Activated gamma-delta T cell (primary cell): ENCODE data around the gene MACF1.
"Not testable (repeated sequence)": the region's sequence is repeated elsewhere in the genome, so short reads cannot be mapped to it uniquely, and the experiment has no call there.

Source experiments
- DNase-seq: peaks from one replicate; lab custom pipeline; 2025; lab: John Stamatoyannopoulos, UW

MACF1 gene

GRCh38 chr1:39181311-39181710 is 23.2 kb upstream of the MACF1 start:
- DNase-seq = no peak

GRCh38 chr1:39182804-39183203 is 21.7 kb upstream of the MACF1 start:
- DNase-seq = no peak

- DNase-seq = no peak
Observed at GRCh38 chr1:39183503-39184353, 20.8 kb upstream of the MACF1 start.

- DNase-seq = no peak
Observed at GRCh38 chr1:39184354-39184818, 20.1 kb upstream of the MACF1 start.

GRCh38 chr1:39187275-39188046 is 17.0 kb upstream of the MACF1 start:
- DNase-seq = no peak

- no peak for DNase-seq
Observed at GRCh38 chr1:39189592-39190041, 14.9 kb upstream of the MACF1 start.

GRCh38 chr1:39190096-39190495 is 14.4 kb upstream of the MACF1 start:
- no peak for DNase-seq

- DNase-seq = no peak
Observed at GRCh38 chr1:39194398-39195051, 10.0 kb upstream of the MACF1 start.

- DNase-seq = no peak
Observed at GRCh38 chr1:39195166-39196111, 9.1 kb upstream of the MACF1 start.

- DNase-seq = no peak
Observed at GRCh38 chr1:39196244-39197215, 8.0 kb upstream of the MACF1 start.

GRCh38 chr1:39199593-39199992 is 4.9 kb upstream of the MACF1 start:
- DNase-seq = no peak

GRCh38 chr1:39205102-39205780 is 746 bp downstream of the MACF1 start:
- no peak for DNase-seq

- DNase-seq = no peak
Observed at GRCh38 chr1:39205781-39206464, 1.4 kb downstream of the MACF1 start.

GRCh38 chr1:39208360-39208759 is 3.9 kb downstream of the MACF1 start:
- not testable (repeated sequence) for DNase-seq

- DNase-seq = no peak
Observed at GRCh38 chr1:39210649-39211048, 6.2 kb downstream of the MACF1 start.

GRCh38 chr1:39212499-39212898 is 8.0 kb downstream of the MACF1 start:
- no peak for DNase-seq

GRCh38 chr1:39213511-39214002 is 9.1 kb downstream of the MACF1 start:
- DNase-seq = no peak

GRCh38 chr1:39214021-39214713 is 9.7 kb downstream of the MACF1 start:
- DNase-seq = no peak
